GM18517 (cell line): ENCODE results near the gene ABCA13.

Source experiments
- ATAC-seq: cut with Tn5 transposase; IDR thresholded peaks from one replicate; pipeline ENCODE4 v1.9.1; 2021; ENCODE audit warnings: mild to moderate bottlenecking, moderate library complexity; ENCODE audit not compliant: unreplicated experiment

The ABCA13 gene

GRCh38 chr7:48421357-48421756 lies 250.1 kb downstream of the ABCA13 start:
- no peak for ATAC-seq

GRCh38 chr7:48424731-48425130 lies 253.5 kb downstream of the ABCA13 start:
- ATAC-seq = peak; percentile 63

DNA sequence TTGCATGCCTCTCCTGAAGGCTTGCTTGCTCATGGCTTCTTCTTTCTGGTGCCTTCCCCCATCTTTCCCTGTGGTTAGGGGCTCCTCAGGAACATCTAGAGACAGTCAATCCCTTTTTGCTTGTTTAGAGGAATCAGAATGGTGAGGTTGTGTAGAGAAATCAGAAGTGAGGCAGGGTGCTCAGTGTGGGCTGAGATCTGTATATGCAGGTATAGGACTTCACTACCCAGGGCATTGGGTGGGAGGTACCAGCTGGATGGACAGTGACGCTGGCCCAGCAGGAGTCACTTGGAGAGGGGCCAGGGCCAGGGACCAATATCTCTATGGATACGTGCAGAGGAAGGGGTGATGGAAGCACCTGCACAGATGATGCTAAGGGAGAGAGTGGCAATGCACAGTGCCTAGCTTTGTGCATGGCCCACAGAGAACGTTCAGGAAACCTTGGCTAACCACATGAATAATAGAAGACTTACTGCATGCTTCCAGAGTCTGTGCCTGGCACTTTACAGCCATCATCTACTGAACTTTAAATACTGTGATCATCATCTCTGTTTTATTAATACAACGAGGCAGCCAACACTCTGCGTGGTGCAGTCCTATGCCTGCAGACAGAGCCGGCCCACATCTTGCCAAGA lies 255.2 kb downstream of the ABCA13 start:
- no peak for ATAC-seq

GRCh38 chr7:48426966-48427555 lies 255.8 kb downstream of the ABCA13 start:
- no peak for ATAC-seq

DNA sequence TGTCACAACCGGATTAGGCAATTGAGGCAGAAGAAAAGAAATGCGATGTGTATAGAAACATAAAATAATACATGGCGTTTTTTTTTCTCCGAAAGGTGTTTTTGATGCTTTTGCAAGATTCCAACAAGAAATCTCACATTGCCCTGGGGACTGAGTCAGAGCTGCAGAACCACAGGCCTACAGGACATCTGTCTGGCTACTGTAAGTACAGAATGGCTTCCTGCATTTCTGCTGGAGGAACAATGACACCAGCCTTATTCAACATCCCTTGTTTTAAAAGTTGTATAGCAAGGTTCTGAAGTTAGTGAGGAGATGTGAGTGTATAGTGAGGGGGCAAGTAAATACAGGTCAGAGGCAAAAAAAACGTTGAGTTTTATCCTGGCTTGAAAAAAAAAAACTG lies 256.4 kb downstream of the ABCA13 start:
- no peak for ATAC-seq

DNA sequence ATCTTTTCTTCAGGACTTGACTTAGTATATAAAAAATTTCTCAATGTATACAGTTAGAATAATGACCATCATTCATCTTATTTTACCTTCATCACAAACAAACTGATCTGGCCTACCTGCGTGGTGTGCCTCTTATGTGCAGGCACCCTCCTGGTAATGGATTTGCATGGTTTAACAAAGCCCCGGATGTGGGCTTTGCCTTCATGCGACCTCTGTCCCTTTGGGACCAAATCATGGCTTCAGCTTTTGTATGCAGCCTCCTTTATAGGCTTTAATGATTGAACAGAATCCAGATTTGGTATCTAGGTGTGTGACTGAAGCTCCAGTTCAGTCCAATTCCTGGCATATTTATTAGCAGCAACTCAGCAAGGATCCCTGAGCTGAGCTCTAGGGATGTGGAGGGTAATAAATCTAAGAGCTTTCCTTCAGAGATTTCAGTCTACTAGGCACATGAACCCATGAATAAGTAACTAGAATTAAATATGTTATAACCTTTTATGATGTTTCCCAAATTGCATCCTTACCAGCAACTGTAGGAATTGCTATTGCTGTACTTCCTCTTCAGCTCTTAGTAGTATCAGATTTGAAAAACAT lies 256.9 kb downstream of the ABCA13 start:
- ATAC-seq = no peak

DNA sequence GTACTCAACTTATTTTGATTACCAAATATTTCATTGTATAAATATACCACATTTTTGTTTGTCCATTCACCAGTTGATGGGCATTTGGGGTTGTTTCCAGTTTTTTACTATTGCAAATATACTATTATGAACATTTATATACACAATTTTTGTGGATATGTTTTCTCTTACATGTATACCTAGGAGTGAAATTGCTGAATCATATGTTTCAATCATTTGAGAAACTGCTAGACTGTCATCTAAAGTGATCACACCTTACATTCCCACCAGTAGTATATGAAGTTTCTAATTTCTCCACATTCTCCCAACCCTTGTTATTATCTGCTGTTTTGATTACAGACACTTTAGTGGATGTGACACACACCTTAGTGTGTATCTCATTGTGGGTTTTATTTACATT lies 257.9 kb downstream of the ABCA13 start:
- no peak for ATAC-seq

DNA sequence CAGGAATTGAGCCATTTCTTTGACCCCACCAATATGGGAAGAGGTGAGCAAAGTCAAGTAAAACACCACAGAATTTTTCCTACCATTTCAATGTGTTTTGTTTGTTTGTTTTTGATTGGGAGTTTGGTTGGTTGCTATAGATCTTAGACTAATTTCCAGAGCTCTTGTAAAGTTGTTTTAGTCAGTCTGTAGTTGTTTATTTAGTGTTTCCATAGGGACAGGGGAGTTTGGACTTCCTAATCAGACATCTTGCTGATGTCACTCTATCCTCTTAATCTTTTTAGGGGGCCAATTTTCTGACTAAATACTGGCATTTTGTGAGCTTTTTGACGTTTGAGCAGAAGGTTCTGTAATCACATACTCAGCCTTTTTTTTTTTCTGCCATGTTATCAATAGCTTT lies 266.9 kb downstream of the ABCA13 start:
- no peak for ATAC-seq

- ATAC-seq = no peak
Observed at GRCh38 chr7:48441848-48442492, 270.7 kb downstream of the ABCA13 start.

GRCh38 chr7:48443051-48443450 lies 271.8 kb downstream of the ABCA13 start:
- ATAC-seq = no peak

DNA sequence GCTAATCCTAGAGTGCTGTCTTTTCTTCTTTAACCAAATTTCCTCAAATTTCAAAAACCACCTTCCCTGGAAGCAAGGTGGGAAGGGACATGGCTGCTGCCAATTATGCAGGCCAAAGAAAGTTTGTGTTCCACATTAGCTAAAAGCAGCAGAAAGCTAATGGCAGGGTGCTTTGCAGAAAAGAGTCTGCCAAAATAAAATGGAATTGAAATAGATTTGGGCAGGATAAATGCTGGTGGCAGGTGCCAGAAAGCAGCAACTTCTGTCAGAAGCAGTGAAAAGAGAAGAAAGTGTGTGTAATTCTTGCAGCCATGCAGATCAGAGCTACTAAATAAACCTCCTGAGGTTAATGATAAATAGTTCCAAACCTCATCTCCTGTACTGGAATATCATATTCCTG lies 275.5 kb downstream of the ABCA13 start:
- no peak for ATAC-seq

DNA sequence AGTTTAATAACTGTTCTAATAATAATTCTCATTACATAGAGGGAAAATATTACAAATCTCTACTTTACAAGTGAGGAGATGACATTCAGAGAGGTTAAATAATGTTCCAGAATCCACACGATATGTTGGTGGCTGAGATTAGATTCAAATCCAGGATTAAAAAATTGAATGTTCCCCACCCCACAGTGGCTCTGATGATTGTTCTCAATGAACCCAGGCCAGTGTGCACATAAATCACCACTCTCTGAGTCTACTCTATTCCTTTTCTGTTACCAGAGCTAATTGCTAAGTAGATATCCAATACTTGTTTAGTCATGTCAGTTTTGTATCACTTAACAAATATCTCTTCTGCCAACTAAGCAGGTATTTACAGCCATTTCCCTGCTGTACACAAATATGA lies 281.0 kb downstream of the ABCA13 start:
- ATAC-seq = no peak

DNA sequence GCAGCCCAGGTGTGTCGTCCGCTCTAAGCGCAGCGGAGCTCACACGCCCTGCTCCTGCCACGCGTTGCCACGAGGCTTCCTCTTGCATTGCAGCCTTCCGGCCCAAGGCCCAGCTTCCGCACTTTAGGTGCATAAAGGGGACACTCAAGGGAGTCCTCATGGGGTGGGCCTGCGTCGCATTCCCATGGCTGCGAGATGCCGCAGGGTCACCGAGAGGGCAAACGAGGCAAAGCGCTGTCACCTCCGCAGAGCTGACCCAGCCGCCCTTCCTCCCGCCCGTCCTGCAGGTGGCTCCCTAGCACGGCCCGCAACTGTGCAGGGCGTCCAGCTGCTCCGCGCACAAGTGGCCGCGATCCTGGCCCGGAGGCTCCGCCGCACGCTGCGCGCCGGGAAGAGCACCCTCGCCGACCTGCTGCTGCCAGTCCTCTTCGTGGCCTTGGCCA lies 283.5 kb downstream of the ABCA13 start:
- ATAC-seq = no peak

DNA sequence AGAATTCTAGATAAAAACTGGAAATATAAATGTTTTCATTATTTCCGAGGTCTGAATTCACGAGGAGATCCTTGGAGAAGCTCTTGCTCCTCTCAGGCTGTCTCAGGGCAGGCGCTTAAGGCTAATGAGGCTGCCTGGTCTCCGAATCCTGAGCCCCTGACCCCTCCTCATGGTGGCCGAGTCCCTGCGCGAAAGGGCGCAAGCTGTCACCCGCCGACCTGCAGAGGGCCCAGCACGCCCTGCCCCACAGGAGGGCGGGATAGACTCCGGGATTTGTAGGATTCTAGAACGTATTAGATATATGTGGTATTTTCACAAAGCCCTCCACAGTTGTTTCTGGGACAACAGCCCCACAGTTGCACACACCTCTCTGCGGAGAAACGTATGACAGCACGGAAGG lies 284.1 kb downstream of the ABCA13 start:
- ATAC-seq = no peak

- ATAC-seq = no peak
Observed at GRCh38 chr7:48458701-48459524, 287.7 kb downstream of the ABCA13 start.

- no peak for ATAC-seq
Observed at GRCh38 chr7:48466713-48467112, 295.5 kb downstream of the ABCA13 start.

DNA sequence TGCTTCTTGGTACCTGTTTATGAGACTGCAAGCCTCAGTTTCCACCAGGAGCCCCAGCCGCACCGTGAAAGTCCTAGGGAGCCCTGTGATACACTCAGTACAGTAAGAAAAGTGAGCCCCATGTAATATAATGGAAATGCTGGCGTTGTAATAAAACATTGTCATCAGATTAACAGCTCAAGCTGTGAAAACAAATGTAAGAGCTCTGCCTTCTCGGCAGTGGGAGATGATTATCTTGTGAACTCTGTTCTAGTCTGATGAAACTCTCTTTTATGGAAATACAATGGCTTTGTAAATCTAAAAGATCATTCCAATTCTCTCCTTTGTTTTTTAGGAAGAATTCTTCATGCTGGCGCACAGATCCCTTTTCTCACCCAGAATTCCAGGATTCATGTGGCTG lies 299.9 kb downstream of the ABCA13 start:
- no peak for ATAC-seq

DNA sequence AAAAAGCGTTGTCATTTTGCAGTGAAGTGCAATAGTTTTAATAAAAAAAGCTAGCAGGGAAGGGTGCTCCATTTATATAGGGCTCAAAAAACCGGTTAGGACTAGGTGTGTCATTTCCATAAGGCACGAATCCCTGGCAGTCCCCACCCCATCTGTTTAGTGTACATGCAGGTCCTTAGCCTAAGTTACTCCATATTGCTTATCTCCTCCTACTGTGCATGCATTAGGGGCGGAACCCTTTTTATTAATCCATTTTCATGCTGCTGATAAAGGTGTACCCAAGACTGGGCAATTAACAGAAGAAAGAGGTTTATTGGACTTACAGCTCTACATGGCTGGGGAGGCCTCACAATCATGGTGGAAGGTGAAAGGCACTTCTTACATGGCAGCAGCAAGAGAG lies 301.4 kb downstream of the ABCA13 start:
- ATAC-seq = no peak

GRCh38 chr7:48473205-48473865 lies 302.1 kb downstream of the ABCA13 start:
- no peak for ATAC-seq

DNA sequence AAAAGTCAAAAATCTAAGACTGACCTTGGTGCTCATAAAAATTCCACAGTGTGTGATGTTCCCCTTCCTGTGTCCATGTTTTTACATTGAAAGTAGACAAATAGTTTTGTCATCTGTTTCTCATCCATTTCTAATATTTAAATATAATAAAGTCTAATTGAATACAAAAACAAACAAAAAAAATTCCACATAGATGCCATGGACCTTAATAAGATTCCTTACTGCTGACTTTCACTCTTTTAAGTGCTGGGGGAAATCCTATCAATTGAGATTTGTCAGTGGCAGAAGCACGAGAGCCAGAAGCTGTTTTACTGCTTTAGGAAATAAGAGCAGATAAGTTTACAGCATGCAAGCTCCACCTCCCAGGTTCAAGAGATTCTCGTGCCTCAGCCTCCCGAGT lies 310.0 kb downstream of the ABCA13 start:
- ATAC-seq = no peak

DNA sequence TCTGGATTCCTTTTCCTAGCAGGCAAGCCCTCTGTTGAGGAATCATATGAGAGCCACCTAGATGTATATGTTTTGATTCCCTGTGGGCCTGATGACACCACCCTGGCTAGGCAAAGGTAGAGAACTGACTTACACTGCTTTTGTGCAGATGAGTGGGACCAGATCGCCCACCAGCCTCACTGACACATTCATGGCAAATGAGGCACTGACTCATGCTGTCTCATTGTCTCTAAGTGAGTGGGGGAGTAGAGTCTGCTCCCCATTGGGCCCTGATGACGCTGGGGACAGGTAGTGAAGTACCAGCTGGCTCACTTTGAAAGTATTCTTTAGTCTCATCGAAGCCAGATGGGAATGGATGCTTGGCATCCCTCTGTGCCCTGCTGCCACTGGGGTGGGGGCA lies 326.3 kb downstream of the ABCA13 start:
- ATAC-seq = no peak
